ENCODE results near the gene TSHZ2.

DNA sequence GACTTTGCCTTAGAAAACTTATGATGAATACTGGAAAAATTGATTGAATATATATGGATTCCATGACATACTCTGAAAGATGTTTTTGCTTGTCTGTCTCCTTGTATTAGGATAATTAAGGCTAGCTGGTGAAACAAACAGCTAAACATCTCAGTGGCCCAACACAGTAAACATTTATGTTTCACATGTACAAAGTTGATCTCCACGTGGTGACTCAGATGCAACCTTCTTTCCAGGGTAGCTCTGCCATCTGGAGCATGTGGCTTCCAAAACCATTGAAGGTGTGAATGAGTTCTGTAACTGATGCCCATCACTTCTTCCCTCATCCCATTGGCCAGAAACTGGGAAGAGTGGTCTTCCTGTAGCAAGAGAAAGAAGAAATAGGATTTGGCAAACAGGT, 196.3 kb downstream of the TSHZ2 start:
- TF ChIP-seq GATA3 (IDR thresholded peaks at IDR 0.05; ENCODE audit: low read depth, low read length) (no peak), GATA2 (IDR thresholded peaks at IDR 0.05; ENCODE audit: low read depth, low read length) (no peak)
